Stimulated activated CD4-positive, alpha-beta T cell treated with anti-CD3 and anti-CD28 coated beads, Interleukin-4, amount 100 ng/mL, for 48 hours (primary cell): ENCODE measurements around the gene SLC26A8.
"Not testable (repeated sequence)": the region's sequence is repeated elsewhere in the genome, so short reads cannot be mapped to it uniquely, and the experiment has no call there.

Experiments used
- DNase-seq, 2 donors: peaks; one replicate each; pipeline ENCODE4 v3.0.0-alpha.2; 2020; ENCODE audit warnings: low read depth in 2 of 2

The SLC26A8 gene

GRCh38 chr6:36050947-36051710 lies 26.7 kb upstream of the SLC26A8 start:
- no peak for DNase-seq

- no peak for DNase-seq
These were observed 25.9 kb upstream of the SLC26A8 start for GRCh38 chr6:36050305-36050704.

- no peak for DNase-seq
These were observed 25.1 kb upstream of the SLC26A8 start for GRCh38 chr6:36049582-36049981.

- DNase-seq: no peak
These were observed 18.3 kb upstream of the SLC26A8 start for GRCh38 chr6:36042618-36043260.

GRCh38 chr6:36040958-36041357 lies 16.5 kb upstream of the SLC26A8 start:
- no peak for DNase-seq

- no peak for DNase-seq
These were observed 14.7 kb upstream of the SLC26A8 start for GRCh38 chr6:36039112-36039511.

- no peak for DNase-seq
These were observed 13.9 kb upstream of the SLC26A8 start for GRCh38 chr6:36038120-36038876.

GRCh38 chr6:36035225-36035624 lies 10.8 kb upstream of the SLC26A8 start:
- no peak for DNase-seq

GRCh38 chr6:36034441-36034840 lies 10.0 kb upstream of the SLC26A8 start:
- DNase-seq: no peak

GRCh38 chr6:36033935-36034334 lies 9.5 kb upstream of the SLC26A8 start:
- DNase-seq: peak; percentile 12 to 14

GRCh38 chr6:36033144-36033543 lies 8.7 kb upstream of the SLC26A8 start:
- DNase-seq: not testable (repeated sequence)

GRCh38 chr6:36032261-36032660 lies 7.8 kb upstream of the SLC26A8 start:
- DNase-seq: no peak

GRCh38 chr6:36029464-36029863 lies 5.0 kb upstream of the SLC26A8 start:
- no peak for DNase-seq

- DNase-seq: peak; percentile 66 to 68
These were observed 4.5 kb upstream of the SLC26A8 start for GRCh38 chr6:36028877-36029324.

- DNase-seq: peak; percentile 13 to 22
These were observed 3.8 kb upstream of the SLC26A8 start for GRCh38 chr6:36028088-36028876.

- peak; percentile 98 for DNase-seq
These were observed 3.2 kb upstream of the SLC26A8 start, which contains the start of gene MAPK14 for GRCh38 chr6:36027501-36028087. Gene MAPK14 (plus strand): TSS chr6:36027808. CDS start chr6:36028158, 350 bp downstream.

- no peak for DNase-seq
These were observed 1.5 kb upstream of the SLC26A8 start for GRCh38 chr6:36025932-36026327.

- no peak for DNase-seq
These were observed 955 bp upstream of the SLC26A8 start for GRCh38 chr6:36025260-36025931.

- DNase-seq: no peak
These were observed 4.3 kb downstream of the SLC26A8 start for GRCh38 chr6:36020154-36020553.

GRCh38 chr6:36019167-36019566 lies 5.3 kb downstream of the SLC26A8 start:
- no peak for DNase-seq

- DNase-seq: no peak
These were observed 6.1 kb downstream of the SLC26A8 start for GRCh38 chr6:36018339-36018738.
